Measurements from ENCODE around the gene FOXA1. TPM values are rescaled to one million over a fixed set of nuclear protein-coding genes. Genes with fewer than 3 reads are reported as not detected.

The FOXA1 gene
- total RNA-seq (ENCODE audit: insufficient read depth, low replicate concordance), result 2.9 TPM

DNA sequence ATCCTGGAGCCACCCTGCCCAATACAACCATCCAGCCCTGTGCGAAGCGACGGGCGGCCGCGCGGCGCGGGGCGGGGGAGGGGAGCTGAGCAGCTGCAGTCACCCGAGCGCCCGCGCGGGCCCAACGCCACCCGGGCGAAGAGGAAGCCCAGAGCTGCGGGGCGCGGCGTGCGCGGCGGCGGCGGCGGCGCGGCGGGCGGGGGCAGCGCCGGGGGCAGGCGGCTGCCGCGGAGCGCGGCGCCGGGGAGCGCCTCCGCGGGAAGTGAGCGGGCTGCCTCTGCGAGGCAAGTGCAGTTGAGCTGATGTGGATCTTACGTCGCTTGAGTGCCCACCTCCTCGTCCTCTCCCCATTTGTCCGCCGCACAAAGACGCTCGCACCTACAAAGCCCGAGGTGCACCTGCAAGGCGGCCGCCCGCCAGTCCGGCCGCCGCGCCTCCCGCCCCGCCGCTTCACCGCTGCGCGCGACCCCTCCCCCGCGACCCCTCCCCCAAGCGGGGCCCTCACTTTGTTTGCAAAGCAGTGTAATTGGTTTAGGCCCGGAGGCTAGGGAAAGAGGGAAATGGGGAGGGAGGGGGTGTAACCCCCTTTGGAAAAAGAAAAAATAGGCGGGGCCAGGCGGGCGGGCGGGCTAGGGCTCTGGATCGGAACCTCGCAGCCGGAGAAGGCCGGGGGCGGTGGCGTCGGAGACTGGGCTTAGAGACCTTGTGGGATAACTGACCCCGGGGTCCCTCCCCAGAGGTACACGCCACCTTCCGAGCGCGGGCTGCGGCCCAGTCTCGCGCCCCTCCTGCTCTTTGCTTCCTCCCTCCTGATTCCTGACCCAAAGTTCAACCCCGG lies at the start of gene FOXA1, which contains the start of gene TTC6:
TSS of gene FOXA1 (minus strand) at position 279 of the 838 bp plus-strand sequence. CDS start at position 2, 277 bp downstream.
TSS of gene TTC6 (plus strand) at position 659 of the 838 bp plus-strand sequence. CDS start 26,436 bp downstream, outside the sequence.
- DNase-seq (ENCODE audit: low spot score), result no peak

GRCh38 chr14:37643701-37644100 lies 48.7 kb upstream of the FOXA1 start:
- no peak for DNase-seq (ENCODE audit: low spot score)

GRCh38 chr14:37642125-37642524 lies 47.1 kb upstream of the FOXA1 start:
- DNase-seq (ENCODE audit: low spot score), result no peak

DNA sequence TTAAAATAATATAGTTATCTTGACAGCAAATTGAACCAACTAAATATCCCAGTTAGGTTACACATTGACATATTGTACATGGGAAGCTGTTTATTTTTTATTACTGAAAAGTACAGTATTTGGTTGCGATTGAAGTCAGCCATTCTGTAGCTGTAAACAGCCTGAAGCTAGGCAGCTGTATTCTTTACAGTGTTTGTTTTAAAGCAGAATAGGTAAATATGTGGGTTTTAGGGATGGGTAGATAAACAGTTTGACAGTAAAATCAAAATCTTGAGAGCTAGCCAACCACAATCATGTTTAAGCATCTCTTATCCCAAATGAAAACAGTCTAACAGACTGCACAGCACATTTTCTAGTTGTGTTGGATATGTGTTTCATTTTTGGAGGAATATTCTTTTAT lies 46.1 kb upstream of the FOXA1 start:
- no peak for DNase-seq (ENCODE audit: low spot score)

DNA sequence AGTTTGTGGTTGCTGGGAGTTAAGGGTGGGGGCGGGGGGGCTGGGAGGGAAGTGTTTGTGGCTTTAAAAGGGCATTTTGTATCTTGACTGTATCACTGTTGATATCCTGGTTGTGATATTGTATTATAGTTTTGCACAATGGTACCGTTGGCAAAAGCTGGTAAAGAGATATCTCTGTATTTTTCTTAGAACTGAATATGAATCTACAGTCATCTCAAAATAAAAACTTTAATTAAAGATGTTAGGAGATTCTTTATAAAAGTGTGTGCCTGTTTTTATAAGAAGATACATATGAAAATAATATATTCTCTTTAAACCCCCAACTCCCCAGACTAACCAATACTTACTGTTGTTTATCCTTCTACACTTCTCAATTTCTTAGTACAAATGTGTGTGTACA lies 43.5 kb upstream of the FOXA1 start:
- no peak for DNase-seq (ENCODE audit: low spot score)

DNA sequence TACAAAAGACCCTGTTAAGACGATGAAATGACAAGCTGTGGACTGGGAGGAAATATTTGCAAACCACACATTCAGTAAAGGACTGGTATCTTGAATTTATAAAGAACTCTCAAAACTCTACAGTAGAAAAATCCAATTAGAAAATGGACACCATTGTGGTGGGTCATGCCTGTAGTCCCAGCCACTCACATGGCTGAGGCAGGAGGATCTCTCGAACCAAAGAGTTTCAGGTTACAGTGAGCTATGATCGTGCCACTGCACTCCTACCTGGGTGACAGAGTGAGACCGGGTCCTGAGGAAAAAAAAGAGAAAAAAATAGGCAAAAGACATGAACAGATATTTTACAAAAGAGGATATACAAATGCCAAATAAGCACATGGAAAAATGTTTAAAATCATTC lies 42.3 kb upstream of the FOXA1 start:
- no peak for DNase-seq (ENCODE audit: low spot score)

GRCh38 chr14:37625597-37626595 lies 30.8 kb upstream of the FOXA1 start:
- DNase-seq (ENCODE audit: low spot score), result no peak

GRCh38 chr14:37623971-37624370 lies 28.9 kb upstream of the FOXA1 start:
- DNase-seq (ENCODE audit: low spot score), result no peak

GRCh38 chr14:37623426-37623951 lies 28.4 kb upstream of the FOXA1 start:
- DNase-seq (ENCODE audit: low spot score), result no peak

GRCh38 chr14:37622231-37622923 lies 27.3 kb upstream of the FOXA1 start:
- peak; percentile 4 for DNase-seq (ENCODE audit: low spot score)

GRCh38 chr14:37620856-37621255 lies 25.8 kb upstream of the FOXA1 start:
- DNase-seq (ENCODE audit: low spot score), result no peak

DNA sequence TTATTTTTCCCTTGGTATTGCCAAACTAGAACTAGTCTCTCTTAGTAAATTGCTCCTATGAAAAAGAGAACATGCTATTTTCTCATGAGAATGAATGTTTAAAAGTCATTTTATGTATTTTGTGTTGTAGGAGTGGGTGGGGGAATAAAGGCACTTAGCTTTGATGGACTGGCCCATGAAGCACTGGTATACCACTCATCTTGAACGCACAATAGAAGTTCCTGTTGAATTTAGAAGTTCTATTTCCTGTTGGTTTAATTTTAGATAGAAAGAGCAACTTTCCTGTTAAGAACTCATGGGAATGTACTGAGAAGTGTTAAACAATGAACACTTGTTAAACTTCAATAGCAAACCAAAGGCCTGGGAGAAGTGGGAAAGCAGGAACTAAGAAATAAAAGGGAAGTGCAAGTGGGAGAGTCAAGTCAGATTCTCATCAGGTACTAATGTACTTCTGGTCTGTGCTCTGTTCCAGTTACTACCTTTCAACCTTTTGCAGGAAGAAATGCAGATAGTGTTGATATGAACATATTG lies 23.5 kb upstream of the FOXA1 start:
- DNase-seq (ENCODE audit: low spot score), result no peak

DNA sequence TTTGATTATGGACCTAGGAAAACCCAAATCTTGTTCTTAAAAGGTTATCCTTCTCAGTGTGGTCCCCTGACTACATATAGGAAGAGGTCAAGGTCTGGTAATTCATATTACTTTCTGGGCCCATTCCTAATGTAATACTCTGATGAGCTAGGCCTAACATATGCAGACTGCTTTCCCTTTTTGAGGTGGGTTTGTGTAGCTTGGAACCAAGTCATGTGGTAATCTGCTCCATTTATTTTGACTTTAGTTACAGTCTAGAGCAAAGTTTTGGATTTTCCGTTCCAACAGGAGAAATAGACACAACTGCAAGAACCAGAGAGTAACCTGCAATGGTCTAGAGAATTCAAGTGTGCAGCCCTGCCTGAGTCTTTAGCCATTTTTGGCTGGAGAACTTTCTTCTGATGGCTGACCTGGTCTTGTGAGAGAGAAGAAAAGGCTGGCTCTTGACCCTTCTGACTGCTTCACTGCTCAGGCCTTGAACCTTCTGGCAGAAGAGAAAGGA lies 22.9 kb upstream of the FOXA1 start:
- DNase-seq (ENCODE audit: low spot score), result no peak

DNA sequence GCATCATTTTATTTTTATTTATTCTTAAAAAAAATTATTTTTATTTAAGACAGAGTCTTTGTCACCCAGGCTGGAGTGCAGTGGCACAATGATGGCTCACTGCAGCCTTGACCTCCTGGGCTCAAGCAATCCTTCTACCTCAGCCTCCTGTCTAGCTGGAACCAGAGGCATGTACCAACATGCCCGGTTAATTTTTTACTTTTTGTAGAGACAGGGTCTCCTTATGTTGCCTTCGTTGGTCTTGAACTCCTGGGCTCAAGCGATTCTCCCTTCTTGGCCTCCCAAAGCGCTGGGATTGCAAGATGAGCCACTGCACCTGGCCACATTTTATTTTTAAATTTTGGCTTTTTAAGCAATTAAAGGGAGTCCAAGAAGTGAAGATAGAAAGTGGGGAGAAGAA lies 21.8 kb upstream of the FOXA1 start:
- DNase-seq (ENCODE audit: low spot score), result no peak

DNA sequence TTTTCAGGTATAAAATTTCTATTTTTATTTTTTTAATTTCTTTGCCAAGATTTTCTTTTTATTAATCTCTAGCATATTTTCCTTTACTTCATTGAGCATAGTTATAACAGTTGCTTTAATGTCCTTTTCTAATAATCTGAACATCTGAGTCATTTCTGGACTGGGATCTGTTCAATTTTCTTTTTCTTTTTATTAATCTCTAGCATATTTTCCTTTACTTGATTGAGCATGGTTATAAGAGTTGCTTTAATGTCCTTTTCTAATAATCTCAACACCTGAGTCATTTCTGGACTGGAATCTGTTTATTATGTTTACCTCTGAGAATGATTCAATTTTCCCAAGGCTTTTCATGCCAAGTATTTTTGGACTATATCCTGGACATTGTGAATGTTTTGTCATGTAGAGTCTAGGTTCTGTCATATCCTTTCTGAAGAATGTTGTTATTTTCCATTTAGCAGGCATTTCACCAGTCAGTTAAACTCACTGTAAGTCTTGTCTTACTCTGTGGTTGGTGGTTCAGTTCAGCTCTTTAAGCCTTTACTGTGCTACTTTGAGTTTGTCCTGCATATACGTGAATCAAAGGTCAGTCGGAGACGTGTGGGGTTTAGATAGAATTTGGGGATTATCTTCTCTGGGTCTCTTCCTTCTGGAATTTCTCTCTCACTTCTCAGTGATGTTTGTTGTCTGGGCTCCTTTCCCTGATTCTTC lies 20.7 kb upstream of the FOXA1 start:
- no peak for DNase-seq (ENCODE audit: low spot score)

DNA sequence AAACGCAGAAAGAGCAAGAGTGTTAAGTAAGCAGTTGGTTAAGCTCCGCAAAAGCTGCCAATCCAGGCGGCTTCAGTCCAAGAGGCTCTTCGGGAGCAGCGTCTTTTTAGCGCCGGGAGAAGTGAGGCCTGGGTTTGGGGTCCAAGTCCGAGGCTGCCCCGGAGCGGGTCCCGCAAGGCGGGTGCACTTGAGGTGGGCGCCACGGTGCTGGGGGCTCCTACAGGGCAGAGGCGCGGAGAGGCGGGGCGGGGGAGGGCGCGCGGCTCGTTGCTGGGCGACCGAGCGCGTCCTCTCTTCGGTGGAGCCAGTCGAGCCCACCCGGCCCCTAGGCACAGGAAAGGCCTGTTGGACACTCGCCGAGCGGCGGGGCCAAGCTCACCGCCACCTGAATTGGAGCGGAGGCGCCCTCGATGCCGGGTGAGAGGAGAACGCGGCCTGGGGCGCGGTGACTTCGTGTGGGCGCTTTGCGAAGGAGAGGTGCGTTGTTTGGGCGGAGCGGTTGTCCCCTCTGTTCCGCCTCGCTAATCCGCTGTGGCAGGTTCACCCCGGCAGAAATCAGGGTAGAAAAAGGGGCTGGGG lies 16.0 kb upstream of the FOXA1 start:
- DNase-seq (ENCODE audit: low spot score), result no peak

DNA sequence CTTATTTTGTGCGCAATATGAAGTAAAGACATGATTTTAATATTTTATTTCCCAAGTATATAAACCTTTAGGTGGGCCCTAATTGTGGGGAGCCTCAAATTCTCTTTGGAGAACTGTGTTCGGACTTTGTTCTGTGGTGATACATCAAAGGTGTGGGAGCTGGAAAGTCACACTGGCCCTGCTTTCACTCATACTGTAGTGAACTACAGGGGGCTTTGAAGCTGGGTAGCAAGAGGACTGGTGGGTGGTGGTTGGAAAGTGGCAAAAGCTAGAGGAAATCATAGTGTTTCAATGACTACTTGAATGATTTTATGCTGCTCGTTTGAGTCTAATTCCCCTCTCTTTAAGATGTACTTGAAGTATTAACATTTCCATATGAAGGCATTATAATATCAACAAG lies 13.6 kb upstream of the FOXA1 start:
- no peak for DNase-seq (ENCODE audit: low spot score)

DNA sequence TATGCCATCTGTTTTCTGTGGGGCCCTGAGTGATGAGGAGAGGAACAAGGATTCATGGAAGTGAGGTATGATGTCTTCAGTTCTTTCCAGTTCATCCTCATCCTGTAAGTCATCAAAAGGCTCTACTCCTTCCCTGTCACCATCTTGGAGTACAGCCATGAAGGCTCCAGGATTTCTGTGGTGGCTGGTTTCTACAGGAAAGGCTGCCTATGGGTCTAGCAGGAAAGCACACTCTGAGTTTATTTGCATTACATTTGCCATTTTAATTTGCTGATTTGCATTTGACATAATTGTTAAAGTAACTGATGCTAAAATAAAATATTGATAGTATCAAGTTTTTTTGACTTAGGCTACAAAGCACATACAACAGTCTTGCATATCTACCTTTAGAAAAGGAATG lies 11.6 kb upstream of the FOXA1 start:
- no peak for DNase-seq (ENCODE audit: low spot score)

- DNase-seq (ENCODE audit: low spot score), result no peak
Observed at GRCh38 chr14:37603688-37604251, 8.7 kb upstream of the FOXA1 start.
